ENCODE measurements around the gene ANKS1B.

DNA sequence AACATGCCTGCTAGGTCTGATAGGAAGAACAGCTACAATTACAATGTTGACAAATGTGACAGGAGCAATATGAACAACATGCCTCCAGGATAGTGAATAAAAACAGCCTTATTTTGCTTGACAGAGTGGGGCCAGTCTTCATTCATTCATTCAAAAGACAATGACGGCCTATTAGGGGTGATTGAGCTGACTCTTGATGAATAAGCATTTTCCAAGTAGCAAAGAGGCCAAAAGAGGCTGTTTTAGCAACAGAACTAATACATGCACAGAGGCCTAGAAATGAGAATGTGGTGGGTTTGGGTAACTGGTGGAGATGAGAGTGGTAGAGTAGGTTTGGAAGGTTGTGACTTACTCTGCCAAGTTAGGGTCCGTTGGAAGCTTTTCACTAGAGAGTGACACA lies 1201.3 kb downstream of the ANKS1B start:
- TF ChIP-seq JUND (IDR thresholded peaks at IDR 0.05) = no peak
- no peak for TF ChIP-seq CTCF (IDR thresholded peaks at IDR 0.05; ENCODE audit: low read depth, low read length, missing input control)
- TF ChIP-seq MAX (IDR thresholded peaks at IDR 0.05) = no peak
- TF ChIP-seq, protein P1, sequence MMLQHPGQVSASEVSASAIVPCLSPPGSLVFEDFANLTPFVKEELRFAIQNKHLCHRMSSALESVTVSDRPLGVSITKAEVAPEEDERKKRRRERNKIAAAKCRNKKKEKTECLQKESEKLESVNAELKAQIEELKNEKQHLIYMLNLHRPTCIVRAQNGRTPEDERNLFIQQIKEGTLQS (IDR thresholded peaks at IDR 0.05) = no peak
- TF ChIP-seq, protein P2, sequence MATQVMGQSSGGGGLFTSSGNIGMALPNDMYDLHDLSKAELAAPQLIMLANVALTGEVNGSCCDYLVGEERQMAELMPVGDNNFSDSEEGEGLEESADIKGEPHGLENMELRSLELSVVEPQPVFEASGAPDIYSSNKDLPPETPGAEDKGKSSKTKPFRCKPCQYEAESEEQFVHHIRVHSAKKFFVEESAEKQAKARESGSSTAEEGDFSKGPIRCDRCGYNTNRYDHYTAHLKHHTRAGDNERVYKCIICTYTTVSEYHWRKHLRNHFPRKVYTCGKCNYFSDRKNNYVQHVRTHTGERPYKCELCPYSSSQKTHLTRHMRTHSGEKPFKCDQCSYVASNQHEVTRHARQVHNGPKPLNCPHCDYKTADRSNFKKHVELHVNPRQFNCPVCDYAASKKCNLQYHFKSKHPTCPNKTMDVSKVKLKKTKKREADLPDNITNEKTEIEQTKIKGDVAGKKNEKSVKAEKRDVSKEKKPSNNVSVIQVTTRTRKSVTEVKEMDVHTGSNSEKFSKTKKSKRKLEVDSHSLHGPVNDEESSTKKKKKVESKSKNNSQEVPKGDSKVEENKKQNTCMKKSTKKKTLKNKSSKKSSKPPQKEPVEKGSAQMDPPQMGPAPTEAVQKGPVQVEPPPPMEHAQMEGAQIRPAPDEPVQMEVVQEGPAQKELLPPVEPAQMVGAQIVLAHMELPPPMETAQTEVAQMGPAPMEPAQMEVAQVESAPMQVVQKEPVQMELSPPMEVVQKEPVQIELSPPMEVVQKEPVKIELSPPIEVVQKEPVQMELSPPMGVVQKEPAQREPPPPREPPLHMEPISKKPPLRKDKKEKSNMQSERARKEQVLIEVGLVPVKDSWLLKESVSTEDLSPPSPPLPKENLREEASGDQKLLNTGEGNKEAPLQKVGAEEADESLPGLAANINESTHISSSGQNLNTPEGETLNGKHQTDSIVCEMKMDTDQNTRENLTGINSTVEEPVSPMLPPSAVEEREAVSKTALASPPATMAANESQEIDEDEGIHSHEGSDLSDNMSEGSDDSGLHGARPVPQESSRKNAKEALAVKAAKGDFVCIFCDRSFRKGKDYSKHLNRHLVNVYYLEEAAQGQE (IDR thresholded peaks at IDR 0.05) = no peak
- no peak for TF ChIP-seq EGR1 (IDR thresholded peaks at IDR 0.05; ENCODE audit: low read depth in 2 of 2)
- no peak for TF ChIP-seq ZBTB33 (IDR thresholded peaks at IDR 0.05)
- TF ChIP-seq TAF1 (conservative IDR thresholded peaks at IDR 0.05) = no peak
- no peak for TF ChIP-seq YY1 (IDR thresholded peaks at IDR 0.05)
- no peak for TF ChIP-seq RAD21 (IDR thresholded peaks at IDR 0.05)
- no peak for TF ChIP-seq SP1 (IDR thresholded peaks at IDR 0.05)
- no peak for TF ChIP-seq HNF4G (IDR thresholded peaks at IDR 0.05)
- TF ChIP-seq FOXA1 (IDR thresholded peaks at IDR 0.05) = no peak
- TF ChIP-seq GABPA (IDR thresholded peaks at IDR 0.05 in 1 of 2, conservative IDR thresholded peaks at IDR 0.05 in 1 of 2) = no peak
